HepG2 (cell line): Measurements from ENCODE around the gene KNL1. TPM values are rescaled to one million over a fixed set of nuclear protein-coding genes. Genes with fewer than 3 reads are reported as not detected.

Source experiments
- CBX1 ChIP-seq: IDR thresholded peaks from one replicate; pipeline ENCODE4 v1.6.1; 2016; ENCODE audit warnings: antibody characterized with exemption, low read depth
- ESRRA ChIP-seq: sonication (generic); formaldehyde crosslinking; IDR thresholded peaks from 2 replicates; pipeline ENCODE4 v1.5.1; 2020; ENCODE audit warnings: mild to moderate bottlenecking, low read depth, missing genetic modification reagents
- MLLT10 ChIP-seq: sonication (generic); formaldehyde crosslinking; IDR thresholded peaks from 2 replicates; pipeline ENCODE4 v1.4.0; 2020; ENCODE audit warnings: missing genetic modification reagents
- MXI1 ChIP-seq: IDR thresholded peaks from 3 replicates; pipeline ENCODE4 v1.6.1; 2012; ENCODE audit warnings: low read depth, low read length, inconsistent platforms, borderline replicate concordance
- SMAD3 ChIP-seq: sonication (generic); formaldehyde crosslinking; IDR thresholded peaks from 2 replicates; pipeline ENCODE4 v1.4.0; 2020; ENCODE audit warnings: missing genetic modification reagents
- SPEN ChIP-seq: sonication (generic); formaldehyde crosslinking; IDR thresholded peaks from 2 replicates; pipeline ENCODE4 v1.5.1; 2020; ENCODE audit warnings: low read depth, mild to moderate bottlenecking, missing genetic modification reagents
- TBL1XR1 ChIP-seq: fragments of 150-350 bp; IDR thresholded peaks from 2 replicates; pipeline ENCODE4 v1.6.1; 2014; ENCODE audit warnings: borderline replicate concordance, low read length; ENCODE audit not compliant: partially characterized antibody
- ZNF34 ChIP-seq: sonication (generic); formaldehyde crosslinking; IDR thresholded peaks from 2 replicates; pipeline ENCODE4 v1.4.0; 2020; ENCODE audit warnings: mild to moderate bottlenecking, missing genetic modification reagents, borderline replicate concordance
- ZNF354B ChIP-seq: sonication (generic); formaldehyde crosslinking; IDR thresholded peaks from 2 replicates; pipeline ENCODE4 v1.8.0; 2022; ENCODE audit warnings: mild to moderate bottlenecking, missing genetic modification reagents
- ZNF382 ChIP-seq: sonication (generic); formaldehyde crosslinking; IDR thresholded peaks from 2 replicates; pipeline ENCODE4 v1.5.0; 2020; ENCODE audit warnings: missing genetic modification reagents, mild to moderate bottlenecking, borderline replicate concordance
- polyA plus RNA-seq, 8 experiments: library from polyadenylated mRNA; depleted of rRNA in 3 of 8; stranded (reverse) in 7 of 8; unstranded in 1 of 8; fragments of >200 nt; fragmentation: Illumina TruSeq in 4 of 8; extraction: Trizol in 4 of 8; gene quantifications; 2 replicates each; pipeline versions ENCODE4 v1.2.1 to v1.2.3, GENCODE V29; 2011 to 2016; ENCODE audit warnings: low read depth in 4 of 8, missing spikeins in 1 of 8, mixed read lengths in 1 of 8; ENCODE audit not compliant: insufficient read depth in 1 of 8
- total RNA-seq, 5 experiments: library from RNA; depleted of rRNA; stranded (reverse); fragments of >200 nt; fragmentation: Illumina TruSeq; extraction: Trizol; gene quantifications; 2 replicates each; pipeline ENCODE4 v1.2.3, GENCODE V29; 2016; ENCODE audit warnings: low read depth in 1 of 5
- TF ChIP-seq, protein P1 (sequence below): sonication (generic); formaldehyde crosslinking; IDR thresholded peaks from one replicate; pipeline ENCODE4 v1.5.1; 2020; ENCODE audit warnings: mild to moderate bottlenecking, missing genetic modification reagents; ENCODE audit errors: not compliant biosample characterization
- TF ChIP-seq, protein P2 (sequence below): IDR thresholded peaks from 2 replicates; pipeline ENCODE4 v1.6.1; 2016; ENCODE audit warnings: missing compliant biosample characterization, missing genetic modification reagents, borderline replicate concordance
- TF ChIP-seq, protein P3 (sequence below): sonication (generic); formaldehyde crosslinking; IDR thresholded peaks from 2 replicates; pipeline ENCODE4 v1.4.0; 2020; ENCODE audit warnings: missing genetic modification reagents
- TF ChIP-seq, protein P4 (sequence below), 2 experiments: sonication (generic) in 1 of 2; formaldehyde crosslinking in 1 of 2; IDR thresholded peaks; 2 replicates each; pipeline versions ENCODE4 v1.4.0 to v1.6.1; 2018 to 2020; ENCODE audit warnings: missing genetic modification reagents in 2 of 2, borderline replicate concordance in 1 of 2, low read depth in 1 of 2, mild to moderate bottlenecking in 1 of 2, missing biosample characterization in 1 of 2

KNL1 gene
- total and polyA plus RNA-seq, 2 of the 13 experiments (the other 11 are each of a cell fraction or from before 2014, with no cell fraction given) = 8.0 to 21.4 TPM

DNA sequence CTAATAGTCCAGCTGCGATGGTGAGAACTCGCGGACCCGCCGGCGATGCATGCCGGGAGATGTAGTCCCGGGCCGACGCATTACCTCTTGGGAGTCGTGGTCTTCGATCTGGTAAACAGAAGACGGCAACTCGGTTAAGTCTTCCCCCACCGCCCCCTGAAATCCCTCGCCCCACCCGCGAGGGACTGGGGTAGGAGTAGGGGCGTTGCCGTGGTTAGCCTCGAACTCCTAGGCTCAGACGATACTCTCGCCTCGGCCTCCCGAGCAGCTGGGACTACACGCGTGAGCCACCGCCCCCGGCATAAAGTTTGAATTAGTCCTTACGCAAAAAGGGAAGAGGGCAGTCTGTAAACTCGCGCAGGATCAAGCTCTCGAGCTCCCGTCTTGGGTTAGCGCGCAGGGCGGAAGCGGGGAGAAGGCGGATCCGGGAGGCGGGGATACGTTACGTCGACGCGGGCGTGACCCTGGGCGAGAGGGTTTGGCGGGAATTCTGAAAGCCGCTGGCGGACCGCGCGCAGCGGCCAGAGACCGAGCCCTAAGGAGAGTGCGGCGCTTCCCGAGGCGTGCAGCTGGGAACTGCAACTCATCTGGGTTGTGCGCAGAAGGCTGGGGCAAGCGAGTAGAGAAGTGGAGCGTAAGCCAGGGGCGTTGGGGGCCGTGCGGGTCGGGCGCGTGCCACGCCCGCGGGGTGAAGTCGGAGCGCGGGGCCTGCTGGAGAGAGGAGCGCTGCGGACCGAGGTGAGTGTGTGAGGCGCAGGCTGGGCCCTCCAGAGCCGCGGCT is 100.8 kb downstream of the KNL1 start, which contains the start of gene RAD51 (continued):
- TF ChIP-seq, protein P1, sequence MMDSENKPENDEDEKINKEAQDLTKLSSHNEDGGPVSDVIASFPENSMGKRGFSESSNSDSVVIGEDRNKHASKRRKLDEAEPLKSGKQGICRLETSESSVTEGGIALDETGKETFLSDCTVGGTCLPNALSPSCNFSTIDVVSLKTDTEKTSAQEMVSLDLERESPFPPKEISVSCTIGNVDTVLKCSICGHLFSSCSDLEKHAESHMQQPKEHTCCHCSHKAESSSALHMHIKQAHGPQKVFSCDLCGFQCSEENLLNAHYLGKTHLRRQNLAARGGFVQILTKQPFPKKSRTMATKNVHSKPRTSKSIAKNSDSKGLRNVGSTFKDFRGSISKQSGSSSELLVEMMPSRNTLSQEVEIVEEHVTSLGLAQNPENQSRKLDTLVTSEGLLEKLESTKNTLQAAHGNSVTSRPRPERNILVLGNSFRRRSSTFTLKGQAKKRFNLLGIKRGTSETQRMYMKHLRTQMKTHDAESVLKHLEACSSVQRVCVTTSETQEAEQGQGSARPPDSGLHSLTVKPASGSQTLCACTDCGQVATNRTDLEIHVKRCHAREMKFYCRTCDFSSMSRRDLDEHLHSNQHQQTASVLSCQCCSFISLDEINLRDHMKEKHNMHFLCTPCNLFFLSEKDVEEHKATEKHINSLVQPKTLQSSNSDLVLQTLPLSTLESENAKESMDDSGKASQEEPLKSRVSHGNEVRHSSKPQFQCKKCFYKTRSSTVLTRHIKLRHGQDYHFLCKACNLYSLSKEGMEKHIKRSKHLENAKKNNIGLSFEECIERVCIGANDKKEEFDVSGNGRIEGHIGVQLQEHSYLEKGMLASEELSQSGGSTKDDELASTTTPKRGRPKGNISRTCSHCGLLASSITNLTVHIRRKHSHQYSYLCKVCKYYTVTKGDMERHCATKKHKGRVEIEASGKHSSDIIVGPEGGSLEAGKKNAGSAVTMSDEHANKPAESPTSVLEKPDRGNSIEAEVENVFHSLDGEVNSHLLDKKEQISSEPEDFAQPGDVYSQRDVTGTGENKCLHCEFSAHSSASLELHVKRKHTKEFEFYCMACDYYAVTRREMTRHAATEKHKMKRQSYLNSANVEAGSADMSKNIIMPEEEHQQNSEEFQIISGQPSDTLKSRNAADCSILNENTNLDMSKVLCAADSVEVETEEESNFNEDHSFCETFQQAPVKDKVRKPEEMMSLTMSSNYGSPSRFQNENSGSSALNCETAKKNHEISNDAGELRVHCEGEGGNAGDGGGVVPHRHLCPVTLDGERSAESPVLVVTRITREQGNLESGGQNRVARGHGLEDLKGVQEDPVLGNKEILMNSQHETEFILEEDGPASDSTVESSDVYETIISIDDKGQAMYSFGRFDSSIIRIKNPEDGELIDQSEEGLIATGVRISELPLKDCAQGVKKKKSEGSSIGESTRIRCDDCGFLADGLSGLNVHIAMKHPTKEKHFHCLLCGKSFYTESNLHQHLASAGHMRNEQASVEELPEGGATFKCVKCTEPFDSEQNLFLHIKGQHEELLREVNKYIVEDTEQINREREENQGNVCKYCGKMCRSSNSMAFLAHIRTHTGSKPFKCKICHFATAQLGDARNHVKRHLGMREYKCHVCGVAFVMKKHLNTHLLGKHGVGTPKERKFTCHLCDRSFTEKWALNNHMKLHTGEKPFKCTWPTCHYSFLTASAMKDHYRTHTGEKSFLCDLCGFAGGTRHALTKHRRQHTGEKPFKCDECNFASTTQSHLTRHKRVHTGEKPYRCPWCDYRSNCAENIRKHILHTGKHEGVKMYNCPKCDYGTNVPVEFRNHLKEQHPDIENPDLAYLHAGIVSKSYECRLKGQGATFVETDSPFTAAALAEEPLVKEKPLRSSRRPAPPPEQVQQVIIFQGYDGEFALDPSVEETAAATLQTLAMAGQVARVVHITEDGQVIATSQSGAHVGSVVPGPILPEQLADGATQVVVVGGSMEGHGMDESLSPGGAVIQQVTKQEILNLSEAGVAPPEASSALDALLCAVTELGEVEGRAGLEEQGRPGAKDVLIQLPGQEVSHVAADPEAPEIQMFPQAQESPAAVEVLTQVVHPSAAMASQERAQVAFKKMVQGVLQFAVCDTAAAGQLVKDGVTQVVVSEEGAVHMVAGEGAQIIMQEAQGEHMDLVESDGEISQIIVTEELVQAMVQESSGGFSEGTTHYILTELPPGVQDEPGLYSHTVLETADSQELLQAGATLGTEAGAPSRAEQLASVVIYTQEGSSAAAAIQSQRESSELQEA = no peak
- TF ChIP-seq, protein P2, sequence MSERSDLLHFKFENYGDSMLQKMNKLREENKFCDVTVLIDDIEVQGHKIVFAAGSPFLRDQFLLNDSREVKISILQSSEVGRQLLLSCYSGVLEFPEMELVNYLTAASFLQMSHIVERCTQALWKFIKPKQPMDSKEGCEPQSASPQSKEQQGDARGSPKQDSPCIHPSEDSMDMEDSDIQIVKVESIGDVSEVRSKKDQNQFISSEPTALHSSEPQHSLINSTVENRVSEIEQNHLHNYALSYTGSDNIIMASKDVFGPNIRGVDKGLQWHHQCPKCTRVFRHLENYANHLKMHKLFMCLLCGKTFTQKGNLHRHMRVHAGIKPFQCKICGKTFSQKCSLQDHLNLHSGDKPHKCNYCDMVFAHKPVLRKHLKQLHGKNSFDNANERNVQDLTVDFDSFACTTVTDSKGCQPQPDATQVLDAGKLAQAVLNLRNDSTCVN (CRISPR knock-in tag) = no peak
- TF ChIP-seq ZNF354B (CRISPR knock-in tag) (no peak), MLLT10 (CRISPR knock-in tag) (no peak), SPEN (CRISPR knock-in tag) (peak; percentile 61; the same call in 1 of the 2 replicates), TBL1XR1 (peak; percentile 2), MXI1 (peak; percentile 98), ESRRA (no peak; the same call in none of the 2 replicates), SMAD3 (CRISPR knock-in tag) (no peak), ZNF34 (CRISPR knock-in tag) (no peak; the same call in 1 of the 2 replicates), ZNF382 (CRISPR knock-in tag) (no peak), CBX1 (no peak)
- TF ChIP-seq, protein P3, sequence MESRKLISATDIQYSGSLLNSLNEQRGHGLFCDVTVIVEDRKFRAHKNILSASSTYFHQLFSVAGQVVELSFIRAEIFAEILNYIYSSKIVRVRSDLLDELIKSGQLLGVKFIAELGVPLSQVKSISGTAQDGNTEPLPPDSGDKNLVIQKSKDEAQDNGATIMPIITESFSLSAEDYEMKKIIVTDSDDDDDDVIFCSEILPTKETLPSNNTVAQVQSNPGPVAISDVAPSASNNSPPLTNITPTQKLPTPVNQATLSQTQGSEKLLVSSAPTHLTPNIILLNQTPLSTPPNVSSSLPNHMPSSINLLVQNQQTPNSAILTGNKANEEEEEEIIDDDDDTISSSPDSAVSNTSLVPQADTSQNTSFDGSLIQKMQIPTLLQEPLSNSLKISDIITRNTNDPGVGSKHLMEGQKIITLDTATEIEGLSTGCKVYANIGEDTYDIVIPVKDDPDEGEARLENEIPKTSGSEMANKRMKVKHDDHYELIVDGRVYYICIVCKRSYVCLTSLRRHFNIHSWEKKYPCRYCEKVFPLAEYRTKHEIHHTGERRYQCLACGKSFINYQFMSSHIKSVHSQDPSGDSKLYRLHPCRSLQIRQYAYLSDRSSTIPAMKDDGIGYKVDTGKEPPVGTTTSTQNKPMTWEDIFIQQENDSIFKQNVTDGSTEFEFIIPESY (CRISPR knock-in tag) = no peak; the same call in 1 of the 2 replicates
- TF ChIP-seq, protein P4, sequence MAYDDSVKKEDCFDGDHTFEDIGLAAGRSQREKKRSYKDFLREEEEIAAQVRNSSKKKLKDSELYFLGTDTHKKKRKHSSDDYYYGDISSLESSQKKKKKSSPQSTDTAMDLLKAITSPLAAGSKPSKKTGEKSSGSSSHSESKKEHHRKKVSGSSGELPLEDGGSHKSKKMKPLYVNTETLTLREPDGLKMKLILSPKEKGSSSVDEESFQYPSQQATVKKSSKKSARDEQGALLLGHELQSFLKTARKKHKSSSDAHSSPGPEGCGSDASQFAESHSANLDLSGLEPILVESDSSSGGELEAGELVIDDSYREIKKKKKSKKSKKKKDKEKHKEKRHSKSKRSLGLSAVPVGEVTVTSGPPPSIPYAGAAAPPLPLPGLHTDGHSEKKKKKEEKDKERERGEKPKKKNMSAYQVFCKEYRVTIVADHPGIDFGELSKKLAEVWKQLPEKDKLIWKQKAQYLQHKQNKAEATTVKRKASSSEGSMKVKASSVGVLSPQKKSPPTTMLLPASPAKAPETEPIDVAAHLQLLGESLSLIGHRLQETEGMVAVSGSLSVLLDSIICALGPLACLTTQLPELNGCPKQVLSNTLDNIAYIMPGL (CRISPR knock-in tag; IDR thresholded peaks at IDR 0.05; ENCODE audit: borderline replicate concordance in 1 of 2, low read depth in 1 of 2) = peak; percentile 46 to 85; a peak in 3 of 4 replicates
